NCI-H2081 (cell line): Measurements from ENCODE around the gene LSMEM2.
"Not testable (repeated sequence)": the region's sequence is repeated elsewhere in the genome, so short reads cannot be mapped to it uniquely, and the experiment has no call there.

Experiments
- DNase-seq, 2 experiments: peaks; one replicate each; lab custom pipeline; 2025; lab: John Stamatoyannopoulos, UW

The LSMEM2 gene

DNA sequence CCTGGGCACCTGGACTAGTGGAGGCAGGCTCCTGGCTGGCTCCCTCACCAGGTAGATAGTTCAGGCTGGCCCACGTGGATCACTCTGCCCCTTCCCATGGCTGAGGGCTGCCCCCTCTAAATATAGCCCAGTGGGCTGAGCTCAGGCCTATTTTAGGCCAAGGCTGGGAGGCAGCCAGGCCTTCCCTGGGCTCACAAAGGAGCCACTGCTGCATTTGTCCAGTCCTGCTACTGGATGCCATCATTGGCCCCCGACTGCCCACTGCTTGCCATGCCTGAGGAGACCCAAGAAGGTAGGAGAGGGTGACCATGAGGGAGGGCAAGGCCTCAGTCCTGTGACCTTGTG, at the start of gene LSMEM2:
LSMEM2 (plus strand) TSS at position 208 of the 345 bp plus-strand sequence; CDS start at position 235, 27 bp downstream.
- DNase-seq = no peak

DNA sequence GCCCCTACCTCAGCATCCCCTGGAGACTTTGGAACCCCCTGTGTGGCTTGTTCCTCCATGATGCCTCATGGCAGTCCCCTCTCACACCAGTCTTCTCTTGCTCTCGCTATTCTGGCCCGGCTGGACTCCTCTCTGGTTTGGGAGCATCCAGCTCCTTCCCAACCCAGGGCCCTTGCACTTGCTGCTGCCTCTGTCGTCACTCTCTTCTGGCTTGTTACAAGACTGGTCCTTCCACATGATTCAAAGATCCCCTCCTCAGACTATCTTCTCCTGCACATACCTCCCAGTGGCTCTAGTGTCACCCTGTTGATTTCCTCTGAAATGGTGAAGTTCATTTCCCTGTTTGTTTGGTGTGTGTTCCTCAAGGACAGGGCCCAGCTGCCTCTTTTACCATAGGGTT, 49.4 kb upstream of the LSMEM2 start:
- no peak for DNase-seq

DNA sequence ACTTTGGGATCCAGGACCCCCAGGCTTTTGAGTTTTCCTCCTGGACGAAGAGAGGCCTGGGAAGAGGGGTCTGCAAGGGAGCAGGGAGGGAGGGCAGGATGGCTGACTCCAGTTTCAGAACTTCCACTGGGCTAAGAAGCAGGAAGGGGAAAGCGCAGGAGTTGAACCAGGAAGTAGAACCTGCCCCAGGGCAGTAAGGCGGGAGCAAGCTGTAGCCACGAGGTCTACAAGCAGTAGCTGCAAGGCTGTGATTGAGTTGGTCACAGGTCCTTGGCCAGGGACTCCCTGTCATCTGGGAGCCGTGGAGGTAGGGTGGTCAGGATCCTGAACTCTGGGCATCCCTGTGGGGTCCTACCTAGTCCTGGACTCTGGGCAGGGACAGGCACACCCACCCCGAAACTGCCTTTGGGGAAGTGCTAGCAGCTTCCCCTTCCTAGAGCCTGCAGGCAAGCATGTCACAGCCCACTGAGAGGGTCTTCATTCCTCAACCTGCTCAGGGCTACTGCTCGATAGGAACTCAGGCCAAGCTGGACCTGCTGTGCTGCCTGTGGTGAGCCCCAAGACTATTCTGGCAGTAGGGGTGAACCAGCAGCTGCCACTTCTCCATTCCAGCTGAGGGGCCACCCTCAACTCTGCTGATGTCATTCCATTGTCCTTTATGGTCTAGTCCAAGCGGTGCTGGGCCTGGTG, 48.6 kb upstream of the LSMEM2 start:
- DNase-seq = no peak

DNA sequence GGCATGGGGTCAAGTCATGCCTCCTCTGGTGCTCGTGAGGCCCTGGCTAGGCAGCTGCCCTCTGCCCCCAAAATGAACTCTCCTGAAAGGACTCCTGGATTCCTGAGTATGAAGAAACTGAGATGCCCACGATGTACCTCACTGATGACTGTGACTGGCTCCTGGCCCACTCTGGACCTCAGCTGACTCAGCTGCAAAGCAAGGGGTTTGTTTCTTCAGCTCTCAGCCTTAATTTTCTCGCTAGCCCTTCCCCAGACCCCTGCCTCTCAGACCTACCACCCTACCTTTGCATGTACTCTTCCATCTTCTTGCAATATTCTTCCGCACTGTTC, 48.1 kb upstream of the LSMEM2 start:
- DNase-seq = no peak

DNA sequence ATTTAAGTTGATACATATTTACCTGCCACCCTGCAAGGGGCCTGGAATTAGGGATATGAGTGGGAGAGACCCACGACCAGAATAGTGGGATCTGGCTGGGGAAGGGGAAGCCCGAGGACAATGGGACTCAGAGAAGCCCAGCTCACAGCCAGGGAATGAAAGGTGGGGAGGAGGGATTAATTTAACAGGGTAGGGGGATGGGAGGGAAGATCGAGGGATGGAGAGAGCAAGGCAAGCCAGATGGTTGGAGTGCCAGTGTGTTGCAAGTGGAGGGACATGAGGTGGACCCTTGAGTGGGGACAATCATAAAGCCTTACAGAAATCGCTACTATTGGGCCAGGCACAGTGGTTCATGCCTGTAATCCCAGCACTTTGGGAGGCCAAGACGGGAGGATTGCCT, 47.3 kb upstream of the LSMEM2 start:
- no peak for DNase-seq

DNA sequence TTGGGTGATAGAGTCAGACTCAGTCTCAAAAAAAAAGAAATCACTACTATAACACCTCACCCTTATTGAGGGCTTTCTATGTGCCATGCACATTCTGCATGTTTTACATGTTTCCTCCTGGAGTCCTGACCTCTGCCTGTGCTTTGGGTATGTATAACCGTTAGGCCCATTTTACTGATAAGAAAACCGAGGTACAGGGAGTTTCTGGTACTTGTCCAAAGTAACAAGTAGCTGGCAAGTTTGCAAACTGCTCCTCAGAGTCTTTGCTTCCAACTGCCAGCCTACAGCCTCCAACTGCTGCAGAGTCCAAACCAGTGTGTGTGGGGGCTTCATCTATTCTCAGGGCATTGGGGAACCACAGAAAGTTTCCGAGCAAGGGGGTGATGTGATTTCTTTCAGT, 46.6 kb upstream of the LSMEM2 start:
- no peak for DNase-seq

DNA sequence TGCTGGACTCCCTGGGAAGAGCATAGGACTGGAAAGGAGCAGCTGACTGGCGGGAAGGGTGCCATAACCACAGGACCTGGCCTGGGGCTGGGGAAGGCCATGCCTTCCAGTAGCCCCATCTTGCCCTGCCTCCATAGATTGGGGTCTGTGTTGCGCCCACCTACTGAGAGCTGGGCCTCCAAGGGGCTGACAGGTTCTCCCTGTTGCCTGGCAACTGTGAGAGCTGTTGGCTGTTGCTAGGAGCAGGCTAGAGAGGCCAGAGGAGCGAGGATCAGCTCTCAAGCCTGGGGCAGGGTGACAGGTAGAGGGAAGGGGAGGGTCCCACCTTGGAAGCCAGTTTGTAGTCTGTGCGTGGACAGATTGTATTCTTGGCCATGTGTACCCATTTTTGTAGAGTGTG, 45.7 kb upstream of the LSMEM2 start:
- no peak for DNase-seq

DNA sequence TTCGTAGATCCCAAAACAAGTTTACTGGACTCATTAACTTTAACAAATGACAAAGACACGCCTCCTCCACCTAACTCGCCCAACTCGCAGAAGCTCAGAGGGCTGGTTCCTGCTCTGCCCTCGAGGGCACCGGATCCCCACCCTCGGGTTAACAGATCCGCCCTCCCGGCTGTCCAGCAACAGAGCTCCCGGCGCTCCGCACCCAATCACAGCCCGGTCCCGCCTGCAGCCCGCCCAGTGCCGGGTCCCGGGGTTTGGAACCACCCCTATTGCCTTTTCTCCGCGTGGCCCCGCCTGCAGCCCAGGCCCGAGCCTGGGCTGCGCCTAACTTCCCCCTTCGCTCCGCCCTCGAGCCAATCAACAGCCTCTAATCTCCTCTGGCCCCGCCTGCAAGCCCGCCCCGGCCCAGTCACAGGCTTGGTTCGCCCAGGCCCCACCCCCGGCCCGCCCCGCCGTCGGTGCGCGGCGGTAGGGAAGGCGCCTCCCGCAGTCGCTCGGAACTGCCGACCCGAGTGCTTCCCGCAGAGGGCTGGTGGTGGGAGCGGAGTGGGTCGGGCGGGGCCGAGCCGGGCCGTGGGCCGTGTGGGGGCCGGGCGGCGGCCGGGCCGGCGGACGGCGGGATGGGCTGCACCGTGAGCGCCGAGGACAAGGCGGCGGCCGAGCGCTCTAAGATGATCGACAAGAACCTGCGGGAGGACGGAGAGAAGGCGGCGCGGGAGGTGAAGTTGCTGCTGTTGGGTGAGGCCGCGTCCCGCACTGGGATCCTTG, 43.0 kb upstream of the LSMEM2 start, which contains the start of gene GNAI2:
GNAI2 (plus strand) TSS at position 489 of the 768 bp plus-strand sequence; CDS start at position 621, 132 bp downstream.
- DNase-seq = peak; percentile 93 to 95

DNA sequence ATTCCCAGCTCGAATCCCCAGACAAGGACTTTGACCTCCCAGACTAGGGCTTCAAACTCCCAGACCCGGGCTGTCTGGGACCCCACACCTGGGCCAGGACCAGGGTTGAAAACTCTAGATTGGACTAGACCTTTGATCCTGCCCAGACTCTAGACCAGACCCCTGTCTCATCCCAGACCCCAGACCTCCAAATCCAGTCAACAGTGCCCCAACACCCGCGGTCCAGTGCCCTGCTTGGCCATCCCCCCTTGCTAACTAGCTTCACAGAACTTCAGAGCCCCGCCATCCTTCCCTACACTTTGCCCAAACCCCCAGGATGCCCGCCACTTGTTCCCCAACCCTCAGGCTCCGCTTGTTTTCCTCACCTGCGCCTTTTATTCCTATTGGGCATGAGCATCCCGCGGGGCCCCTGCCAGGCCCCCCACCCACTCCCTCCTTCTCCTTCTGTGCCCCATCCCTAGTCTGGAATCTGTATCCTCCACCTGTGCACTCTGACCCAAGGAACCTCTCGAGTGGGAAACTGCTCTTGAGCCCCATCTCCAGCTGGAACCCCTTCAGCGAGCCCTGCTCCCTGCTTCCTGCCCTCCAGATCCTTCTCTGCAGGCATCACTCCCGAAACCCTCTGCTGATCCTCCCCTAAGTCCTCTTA, 42.3 kb upstream of the LSMEM2 start:
- no peak for DNase-seq

DNA sequence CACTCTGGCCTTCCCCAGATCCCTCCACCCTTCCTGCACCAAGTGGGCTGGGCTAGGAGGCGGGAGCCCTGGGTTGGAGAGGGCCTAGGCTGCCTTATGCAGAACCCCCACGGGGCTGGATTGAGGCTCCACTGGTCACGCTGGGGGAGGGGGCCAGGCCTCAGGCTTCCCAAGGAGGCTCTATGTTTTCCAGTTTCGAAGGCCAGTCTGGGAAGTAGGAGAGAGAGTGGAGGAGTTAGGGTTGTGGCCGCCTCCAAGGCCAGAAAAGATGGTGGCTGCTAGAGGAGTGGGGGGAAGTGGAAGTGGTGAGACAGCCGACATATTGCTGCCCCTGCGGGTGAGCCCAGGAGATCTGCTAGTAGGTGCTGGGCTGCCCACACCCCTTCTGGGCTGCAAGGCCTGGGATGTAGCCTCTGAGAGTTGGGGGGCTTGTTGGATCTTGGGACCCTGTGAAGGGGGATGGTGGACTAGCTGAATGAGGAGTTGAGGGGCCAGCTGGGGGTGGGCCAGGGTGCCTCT, 41.7 kb upstream of the LSMEM2 start:
- DNase-seq = no peak

DNA sequence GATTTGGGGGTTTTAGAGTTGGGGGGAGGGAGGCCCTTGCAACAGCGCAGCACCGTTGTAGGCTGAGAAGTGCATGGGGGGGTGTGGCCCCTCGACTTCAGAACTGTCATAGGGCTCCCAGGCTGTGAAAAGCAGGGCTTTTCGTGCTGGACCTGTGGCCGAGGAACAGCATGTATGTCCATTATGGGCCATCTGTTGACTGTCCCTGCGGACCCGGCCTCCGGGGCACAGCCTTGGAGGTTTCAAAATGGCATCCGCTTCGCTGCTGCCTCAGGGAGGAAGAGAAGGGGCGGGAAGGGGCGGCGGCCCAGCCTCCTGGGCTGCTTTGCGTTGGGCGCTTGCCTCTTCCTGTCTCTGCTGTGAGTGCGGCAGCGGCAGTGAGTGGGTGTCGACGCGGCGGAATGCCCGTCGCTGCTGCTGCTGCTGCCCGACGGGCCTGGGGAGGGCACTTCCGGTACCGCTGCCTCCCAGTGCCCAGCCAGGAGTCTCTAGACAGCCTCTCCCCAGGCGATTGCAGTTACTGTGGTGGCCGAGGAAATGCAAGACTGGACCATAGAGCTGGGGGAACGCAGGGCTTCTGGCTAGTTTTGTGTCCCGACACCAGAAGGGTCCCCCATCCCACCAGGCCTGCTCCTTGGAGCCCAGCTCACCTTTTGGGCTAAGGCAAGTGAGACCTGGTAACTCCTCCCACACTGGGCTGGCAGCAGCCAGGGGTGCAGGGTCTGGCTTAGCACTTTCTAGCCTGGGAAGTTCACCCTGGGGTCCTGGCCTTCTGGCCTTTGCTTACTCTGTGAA, 40.9 kb upstream of the LSMEM2 start:
- peak; percentile 44 to 84 for DNase-seq

DNA sequence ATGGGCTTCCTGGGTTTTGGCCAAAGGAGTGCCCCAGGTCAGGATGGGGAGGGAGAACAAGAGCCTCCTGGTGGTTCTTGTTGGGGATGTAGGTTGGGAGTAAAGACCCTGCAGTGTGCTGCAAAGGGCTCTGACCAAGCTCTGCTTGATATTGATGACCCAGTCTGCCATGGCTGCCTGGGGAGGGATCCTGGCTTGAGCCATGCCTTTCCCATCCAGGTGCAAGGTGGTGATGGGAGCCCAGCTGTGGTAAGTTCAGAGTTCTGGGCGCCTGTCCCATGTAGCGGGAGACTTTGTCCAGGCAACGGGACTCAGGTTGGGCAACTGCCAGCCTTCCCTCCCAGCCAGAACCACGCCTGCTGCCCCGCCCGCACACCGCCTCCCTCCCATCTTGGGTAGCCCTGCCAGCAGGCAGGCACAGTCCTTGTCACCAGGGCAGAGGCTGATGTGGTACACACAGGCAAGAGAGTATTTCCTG, 40.3 kb upstream of the LSMEM2 start:
- DNase-seq = peak in 1 of 2 experiments; percentile 8

DNA sequence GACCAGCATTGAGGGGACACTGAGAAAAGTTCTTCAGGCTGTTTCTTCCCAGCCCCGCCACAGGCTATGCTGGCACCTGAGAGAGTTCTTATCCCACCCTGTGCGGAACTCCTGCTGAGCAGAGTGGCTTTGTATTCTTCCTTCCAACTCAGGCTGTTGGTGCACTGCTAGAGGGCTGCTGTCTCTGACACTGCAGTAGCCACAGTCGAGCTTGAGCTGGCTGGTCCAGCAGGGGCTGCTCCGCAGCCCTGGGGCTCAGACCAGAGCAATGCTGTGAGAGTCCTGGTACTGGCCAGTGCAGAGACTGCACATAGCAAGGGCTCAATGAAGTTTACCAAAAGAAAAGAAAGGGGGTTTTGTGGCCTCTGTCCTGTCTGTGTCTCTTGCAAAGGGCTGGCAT, 39.2 kb upstream of the LSMEM2 start:
- DNase-seq = no peak

DNA sequence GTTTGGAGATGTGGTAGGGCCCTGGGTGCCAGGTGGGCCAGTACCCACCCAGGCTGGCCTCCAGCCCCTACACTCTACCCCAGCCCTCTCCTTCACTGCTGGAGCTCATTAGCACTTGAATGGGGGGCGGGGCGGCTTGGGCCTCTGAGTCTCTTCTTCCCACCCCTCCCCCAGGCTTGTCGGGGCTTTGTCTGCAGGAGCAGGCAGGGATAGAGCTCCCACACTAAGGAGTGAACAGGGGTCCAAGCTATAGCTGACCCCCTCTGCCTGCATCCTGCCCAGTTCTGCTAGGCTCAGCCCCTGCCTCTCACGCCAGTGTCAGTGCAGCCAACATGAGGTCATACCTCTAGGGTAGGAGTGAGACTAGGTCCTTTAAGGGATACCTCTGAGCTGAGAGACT, 37.7 kb upstream of the LSMEM2 start:
- no peak for DNase-seq

DNA sequence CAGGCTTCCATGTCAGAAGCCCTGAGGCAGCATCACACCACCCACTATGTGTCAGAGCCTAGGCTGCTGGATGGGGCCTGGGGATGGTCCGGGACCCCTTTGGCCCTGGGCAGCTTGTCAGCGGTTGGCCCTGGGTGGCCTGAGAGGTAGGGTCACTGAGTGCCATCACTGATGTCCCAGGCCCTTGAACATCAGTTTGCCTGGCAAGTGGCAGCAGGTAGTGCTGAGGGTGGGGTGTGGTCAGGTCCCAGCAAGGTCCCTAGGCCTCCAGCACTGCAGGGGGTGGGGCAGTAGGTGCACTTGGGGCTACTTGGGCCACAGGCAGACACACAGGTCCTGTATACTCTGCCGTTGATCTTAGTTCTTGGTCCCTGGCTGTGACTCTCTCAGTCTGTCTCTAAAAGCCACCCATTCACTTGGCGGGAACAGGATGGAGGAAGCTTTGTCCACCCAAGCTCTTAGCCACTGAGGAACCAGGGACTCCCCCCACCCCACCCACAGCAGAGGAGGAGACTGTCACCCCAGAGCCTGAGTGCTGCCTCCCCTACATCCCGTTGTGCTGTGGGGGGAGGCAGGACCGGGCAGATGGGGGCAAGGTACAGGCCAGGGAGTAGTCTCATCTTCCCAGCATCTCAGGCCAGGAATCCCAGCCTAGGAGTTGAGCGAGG, 37.0 kb upstream of the LSMEM2 start:
- DNase-seq = no peak

DNA sequence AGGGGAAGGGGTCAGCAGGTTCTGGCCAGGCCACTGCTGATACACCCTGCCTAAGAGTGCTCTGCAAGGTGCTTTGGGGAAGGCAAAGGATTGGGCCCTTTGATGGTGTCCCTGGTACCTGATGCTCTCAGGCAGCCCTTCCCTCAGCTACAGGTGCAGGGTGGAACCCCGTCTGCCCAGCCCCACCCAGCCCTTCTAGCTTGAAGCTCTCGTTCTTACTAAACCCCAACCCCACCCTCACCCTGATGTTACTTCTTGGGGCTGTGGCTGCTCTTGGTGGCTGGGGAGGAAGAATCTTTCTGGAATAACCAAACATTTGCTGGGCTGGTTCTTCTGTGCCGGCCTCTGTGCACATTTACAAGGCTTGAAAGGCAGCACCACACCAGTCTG, 36.5 kb upstream of the LSMEM2 start:
- DNase-seq = no peak

DNA sequence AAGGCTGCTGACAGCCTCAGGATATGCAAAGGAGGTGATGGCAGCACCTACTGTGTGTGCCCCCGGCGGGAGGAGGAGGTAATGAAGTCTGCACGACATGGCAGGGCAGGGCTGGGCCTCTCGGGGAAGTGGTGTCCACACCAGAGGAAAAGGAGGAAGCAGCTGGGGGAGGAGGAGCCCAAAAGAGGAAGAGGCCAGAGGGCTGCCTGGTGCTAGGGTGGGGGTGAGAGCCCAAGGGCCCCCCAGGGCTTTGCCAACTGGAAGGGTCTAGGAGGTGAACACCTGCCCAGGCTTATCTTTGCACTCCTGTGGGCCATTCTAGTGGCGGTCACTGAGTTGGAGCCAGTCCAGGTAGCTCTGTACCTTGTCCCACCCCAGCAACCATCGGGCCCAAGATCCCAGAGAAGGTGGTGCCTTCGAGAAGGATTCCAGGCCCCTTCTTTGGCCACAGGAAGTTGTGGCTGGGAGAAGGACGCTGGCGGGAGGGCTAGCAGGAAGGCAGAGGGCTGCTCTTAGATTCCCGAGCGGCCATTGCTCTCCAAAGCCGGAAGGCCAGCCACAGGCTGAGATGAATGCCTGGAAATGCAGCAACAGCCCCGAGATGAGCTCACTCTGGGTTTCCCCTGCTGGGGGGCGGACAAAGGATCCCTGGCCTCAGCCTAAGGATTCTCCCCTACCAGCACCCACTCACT, 35.9 kb upstream of the LSMEM2 start:
- no peak for DNase-seq

DNA sequence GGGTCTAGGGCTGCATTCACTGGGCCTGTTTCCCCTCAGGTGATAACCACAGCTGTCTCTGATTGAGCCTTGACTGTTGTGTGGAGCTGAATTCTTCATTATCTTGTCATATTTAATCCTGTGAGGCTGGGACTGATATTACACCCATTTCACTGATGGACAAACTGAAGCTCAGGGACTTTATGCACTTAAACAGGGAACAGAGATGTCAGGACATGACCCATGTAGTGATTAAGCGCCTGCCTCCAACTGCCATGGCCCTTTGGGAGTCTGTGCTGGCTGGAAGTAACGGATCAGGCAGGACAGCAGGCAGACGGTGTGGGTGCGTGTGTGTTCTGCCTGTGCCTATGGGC, 35.4 kb upstream of the LSMEM2 start:
- no peak for DNase-seq

DNA sequence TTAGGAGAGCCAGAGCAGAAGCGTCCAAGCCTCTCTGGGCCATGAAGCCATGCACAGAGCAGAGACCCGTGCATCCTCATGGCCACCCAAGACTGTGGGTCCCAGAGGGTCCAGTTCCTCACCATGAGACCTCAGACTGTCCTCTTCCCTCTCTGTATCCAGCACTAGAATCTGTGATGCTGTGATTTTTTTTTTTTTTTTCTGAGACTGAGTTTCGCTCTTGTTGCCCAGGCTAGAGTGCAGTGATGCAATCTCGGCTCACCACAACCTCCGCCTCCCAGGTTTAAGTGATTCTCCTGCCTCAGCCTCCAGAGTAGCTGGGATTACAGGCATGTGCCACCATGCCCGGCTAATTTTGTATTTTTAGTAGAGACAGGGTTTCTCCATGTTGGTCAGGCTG, 34.1 kb upstream of the LSMEM2 start:
- not testable (repeated sequence) for DNase-seq

DNA sequence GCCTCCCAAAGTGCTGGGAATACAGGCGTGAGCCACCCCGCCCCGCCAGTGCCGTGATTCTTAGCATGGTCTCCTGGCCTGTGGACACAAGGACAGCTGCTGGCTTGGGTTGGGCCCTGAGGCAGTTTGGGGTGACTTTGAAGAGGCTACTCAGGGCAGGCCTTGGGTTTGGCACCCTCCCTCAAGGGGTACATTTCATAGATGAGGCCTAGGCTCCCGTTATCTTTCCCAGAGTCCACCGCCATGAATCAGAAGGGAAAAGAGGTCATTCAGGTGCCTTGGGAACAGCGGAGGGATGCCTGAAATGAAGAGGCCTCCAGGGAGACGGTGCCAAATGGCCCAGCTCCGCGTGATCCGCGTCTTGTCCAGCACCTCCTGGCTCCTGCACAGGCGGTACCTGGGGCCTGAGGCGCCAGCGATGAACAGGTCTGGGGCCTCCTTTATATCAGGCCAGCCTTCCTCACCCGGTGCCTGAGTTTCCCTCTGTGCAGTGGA, 33.6 kb upstream of the LSMEM2 start:
- no peak for DNase-seq
